Hepatocyte (in vitro differentiated cells): ENCODE measurements around the gene AMDHD1.

Experiments used
- EZH2 ChIP-seq: fragments of 200-600 bp; sonication (generic); IDR thresholded peaks from 2 replicates; pipeline ENCODE4 v1.6.1; 2016; ENCODE audit warnings: antibody characterized with exemption, mild to moderate bottlenecking, borderline replicate concordance
- TF ChIP-seq, protein P1 (sequence below): fragments of 200-600 bp; sonication (generic); IDR thresholded peaks from 2 replicates; pipeline ENCODE4 v1.5.1; 2016; ENCODE audit warnings: antibody characterized with exemption, mild to moderate bottlenecking; ENCODE audit not compliant: poor library complexity

DNA sequence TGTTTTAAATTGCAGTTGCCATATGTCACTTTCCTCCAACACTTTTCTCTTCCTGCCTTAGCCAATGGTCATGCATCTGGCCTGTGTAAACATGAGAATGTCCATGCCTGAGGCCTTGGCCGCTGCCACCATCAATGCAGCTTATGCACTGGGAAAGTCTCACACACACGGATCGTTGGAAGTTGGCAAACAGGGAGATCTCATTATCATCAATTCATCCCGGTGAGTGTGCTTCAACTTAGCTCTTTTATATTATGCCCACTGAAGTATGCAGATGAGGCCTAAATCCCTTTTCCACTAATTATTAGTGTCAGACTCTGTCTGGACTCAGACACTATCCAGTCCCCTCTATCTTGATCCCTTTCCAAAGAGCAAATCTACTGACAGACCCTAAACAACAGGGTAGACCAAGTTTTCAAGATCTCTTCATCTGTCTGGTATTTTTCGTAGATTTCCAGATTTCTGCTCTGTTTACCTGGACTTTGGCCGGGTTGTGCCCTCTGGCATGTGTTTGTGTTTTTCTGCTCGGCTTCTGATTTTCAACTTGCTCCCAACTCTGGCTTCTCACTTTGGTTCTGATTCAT lies 23.2 kb downstream of the AMDHD1 start:
- TF ChIP-seq, protein P1, sequence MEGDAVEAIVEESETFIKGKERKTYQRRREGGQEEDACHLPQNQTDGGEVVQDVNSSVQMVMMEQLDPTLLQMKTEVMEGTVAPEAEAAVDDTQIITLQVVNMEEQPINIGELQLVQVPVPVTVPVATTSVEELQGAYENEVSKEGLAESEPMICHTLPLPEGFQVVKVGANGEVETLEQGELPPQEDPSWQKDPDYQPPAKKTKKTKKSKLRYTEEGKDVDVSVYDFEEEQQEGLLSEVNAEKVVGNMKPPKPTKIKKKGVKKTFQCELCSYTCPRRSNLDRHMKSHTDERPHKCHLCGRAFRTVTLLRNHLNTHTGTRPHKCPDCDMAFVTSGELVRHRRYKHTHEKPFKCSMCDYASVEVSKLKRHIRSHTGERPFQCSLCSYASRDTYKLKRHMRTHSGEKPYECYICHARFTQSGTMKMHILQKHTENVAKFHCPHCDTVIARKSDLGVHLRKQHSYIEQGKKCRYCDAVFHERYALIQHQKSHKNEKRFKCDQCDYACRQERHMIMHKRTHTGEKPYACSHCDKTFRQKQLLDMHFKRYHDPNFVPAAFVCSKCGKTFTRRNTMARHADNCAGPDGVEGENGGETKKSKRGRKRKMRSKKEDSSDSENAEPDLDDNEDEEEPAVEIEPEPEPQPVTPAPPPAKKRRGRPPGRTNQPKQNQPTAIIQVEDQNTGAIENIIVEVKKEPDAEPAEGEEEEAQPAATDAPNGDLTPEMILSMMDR: no peak
- TF ChIP-seq EZH2: no peak
